GM12873 (cell line): ENCODE data around the gene ASPHD1.

Experiments
- TF ChIP-seq, protein P1 (sequence below): IDR thresholded peaks from 2 replicates; pipeline ENCODE4 v1.5.1; 2012; ENCODE audit warnings: low read depth, mild to moderate bottlenecking, moderate library complexity, low read length, control low read depth; ENCODE audit not compliant: insufficient read depth; ENCODE audit errors: missing control alignments

Gene ASPHD1

GRCh38 chr16:29873319-29873718 is 27.0 kb upstream of the ASPHD1 start:
- TF ChIP-seq, protein P1, sequence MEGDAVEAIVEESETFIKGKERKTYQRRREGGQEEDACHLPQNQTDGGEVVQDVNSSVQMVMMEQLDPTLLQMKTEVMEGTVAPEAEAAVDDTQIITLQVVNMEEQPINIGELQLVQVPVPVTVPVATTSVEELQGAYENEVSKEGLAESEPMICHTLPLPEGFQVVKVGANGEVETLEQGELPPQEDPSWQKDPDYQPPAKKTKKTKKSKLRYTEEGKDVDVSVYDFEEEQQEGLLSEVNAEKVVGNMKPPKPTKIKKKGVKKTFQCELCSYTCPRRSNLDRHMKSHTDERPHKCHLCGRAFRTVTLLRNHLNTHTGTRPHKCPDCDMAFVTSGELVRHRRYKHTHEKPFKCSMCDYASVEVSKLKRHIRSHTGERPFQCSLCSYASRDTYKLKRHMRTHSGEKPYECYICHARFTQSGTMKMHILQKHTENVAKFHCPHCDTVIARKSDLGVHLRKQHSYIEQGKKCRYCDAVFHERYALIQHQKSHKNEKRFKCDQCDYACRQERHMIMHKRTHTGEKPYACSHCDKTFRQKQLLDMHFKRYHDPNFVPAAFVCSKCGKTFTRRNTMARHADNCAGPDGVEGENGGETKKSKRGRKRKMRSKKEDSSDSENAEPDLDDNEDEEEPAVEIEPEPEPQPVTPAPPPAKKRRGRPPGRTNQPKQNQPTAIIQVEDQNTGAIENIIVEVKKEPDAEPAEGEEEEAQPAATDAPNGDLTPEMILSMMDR, result no peak

DNA sequence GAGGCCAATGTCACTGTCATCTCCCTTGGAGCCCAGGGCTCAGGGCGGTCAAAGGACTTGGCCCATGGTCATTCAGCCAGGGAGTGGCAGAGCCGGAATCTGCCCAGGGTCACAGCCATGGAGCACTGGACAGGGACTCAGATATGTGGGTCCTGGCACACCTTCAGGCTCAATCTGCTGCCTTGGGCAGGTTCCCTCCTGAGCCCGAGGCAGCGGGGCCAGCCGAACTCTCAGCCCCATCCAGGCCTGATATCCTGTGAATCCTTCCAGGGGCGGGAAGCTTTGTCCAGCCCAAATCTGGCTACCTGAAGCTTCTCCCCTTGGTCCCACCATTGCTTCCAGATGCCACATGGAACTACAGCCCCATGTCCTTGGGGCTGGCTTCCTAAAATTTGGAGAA is 25.1 kb upstream of the ASPHD1 start:
- TF ChIP-seq, protein P1, result no peak

GRCh38 chr16:29876217-29876593 is 24.1 kb upstream of the ASPHD1 start:
- TF ChIP-seq, protein P1, result no peak

- TF ChIP-seq, protein P1, result no peak
Measured at GRCh38 chr16:29876594-29877249, 23.6 kb upstream of the ASPHD1 start.

DNA sequence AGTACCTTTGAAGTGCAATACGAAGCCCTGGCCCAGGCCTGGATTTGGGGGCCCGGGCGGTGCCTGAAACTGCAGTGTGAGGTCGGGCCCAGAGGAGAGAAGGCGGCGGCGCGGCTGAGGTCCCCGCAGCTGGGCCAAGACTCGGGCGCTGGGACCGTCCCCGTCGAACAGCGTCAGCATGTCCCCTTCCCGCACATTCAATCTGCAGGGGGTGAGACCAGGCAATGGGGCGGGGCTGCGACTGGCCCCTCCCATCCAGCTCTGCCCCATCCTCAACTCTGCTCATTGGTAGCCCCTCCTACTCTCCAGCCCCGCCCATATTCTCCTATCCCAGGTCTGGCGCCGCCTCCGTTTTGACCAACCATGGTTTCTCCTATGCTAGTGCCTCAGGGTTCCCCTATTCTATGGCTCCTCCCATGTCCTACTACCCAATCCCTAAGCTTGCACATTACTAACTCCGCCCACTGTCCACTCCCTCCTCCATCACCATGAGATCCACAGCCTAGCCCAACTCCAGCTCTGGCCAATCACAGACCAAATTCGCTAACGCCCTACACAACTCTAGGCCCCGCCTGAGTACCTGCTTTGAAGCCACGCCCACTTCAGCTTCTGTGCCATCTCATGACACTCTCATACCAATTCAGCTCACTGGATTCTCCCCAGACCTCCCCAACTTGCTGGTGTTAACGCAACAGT is 22.9 kb upstream of the ASPHD1 start:
- TF ChIP-seq, protein P1, result no peak

GRCh38 chr16:29878172-29878571 is 22.1 kb upstream of the ASPHD1 start:
- TF ChIP-seq, protein P1, result no peak

DNA sequence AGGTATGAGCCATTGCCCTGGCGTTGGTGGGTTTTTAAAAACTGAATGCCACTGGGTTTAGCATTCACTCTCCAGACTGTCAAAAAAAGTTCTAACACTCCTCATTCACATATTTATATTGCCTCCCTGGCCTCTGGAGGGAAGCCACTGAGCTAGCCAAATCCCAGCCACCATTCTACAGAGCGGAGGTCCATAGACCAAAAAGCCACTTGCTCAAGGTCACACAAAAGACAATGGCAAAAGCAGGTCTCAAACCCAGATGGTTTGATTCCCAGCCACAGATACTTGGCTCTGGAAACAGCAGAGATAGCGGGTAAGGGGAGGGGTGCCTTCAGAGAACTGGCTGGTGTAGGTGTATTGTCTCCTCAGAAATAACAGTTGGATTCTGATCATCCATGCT is 19.2 kb upstream of the ASPHD1 start:
- TF ChIP-seq, protein P1, result no peak
